Peyer's patch (tissue), 4 donors: ENCODE data around the gene NPRL2.

ENCODE experiments used
- POLR2A ChIP-seq, 2 donors: fragments of 450-650 bp; IDR thresholded peaks; one replicate each; pipeline ENCODE4 v1.5.1; 2017; ENCODE audit warnings: antibody characterized with exemption in 2 of 2, mild to moderate bottlenecking in 2 of 2, moderate library complexity in 2 of 2
- TF ChIP-seq, protein P1 (sequence below), 6 experiments: fragments of 450-650 bp in 4 of 6; fragments of 200-600 bp in 2 of 6; sonication (generic) in 1 of 6; IDR thresholded peaks; one replicate each; pipeline ENCODE4 v1.5.1; 2017 to 2019; ENCODE audit warnings: antibody characterized with exemption in 6 of 6, mild to moderate bottlenecking in 3 of 6, moderate library complexity in 1 of 6

DNA sequence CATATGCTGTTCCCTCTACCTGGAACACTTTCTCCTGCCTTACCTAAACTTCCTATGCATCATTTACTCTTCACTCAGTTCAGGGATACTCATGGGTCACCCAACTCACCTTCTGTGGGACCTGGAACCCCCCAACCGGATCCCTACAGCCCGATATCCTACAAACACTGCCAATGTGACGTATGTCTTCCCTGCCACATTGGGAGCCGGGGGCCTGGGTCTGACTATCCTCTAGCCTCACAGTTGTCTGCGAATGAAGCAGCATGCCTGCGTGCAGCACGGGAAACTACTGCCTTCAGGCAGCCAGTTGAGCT lies 405 bp downstream of the NPRL2 start:
- TF ChIP-seq, protein P1, sequence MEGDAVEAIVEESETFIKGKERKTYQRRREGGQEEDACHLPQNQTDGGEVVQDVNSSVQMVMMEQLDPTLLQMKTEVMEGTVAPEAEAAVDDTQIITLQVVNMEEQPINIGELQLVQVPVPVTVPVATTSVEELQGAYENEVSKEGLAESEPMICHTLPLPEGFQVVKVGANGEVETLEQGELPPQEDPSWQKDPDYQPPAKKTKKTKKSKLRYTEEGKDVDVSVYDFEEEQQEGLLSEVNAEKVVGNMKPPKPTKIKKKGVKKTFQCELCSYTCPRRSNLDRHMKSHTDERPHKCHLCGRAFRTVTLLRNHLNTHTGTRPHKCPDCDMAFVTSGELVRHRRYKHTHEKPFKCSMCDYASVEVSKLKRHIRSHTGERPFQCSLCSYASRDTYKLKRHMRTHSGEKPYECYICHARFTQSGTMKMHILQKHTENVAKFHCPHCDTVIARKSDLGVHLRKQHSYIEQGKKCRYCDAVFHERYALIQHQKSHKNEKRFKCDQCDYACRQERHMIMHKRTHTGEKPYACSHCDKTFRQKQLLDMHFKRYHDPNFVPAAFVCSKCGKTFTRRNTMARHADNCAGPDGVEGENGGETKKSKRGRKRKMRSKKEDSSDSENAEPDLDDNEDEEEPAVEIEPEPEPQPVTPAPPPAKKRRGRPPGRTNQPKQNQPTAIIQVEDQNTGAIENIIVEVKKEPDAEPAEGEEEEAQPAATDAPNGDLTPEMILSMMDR (IDR thresholded peaks at IDR 0.05), result no peak
- TF ChIP-seq POLR2A (IDR thresholded peaks at IDR 0.05), result no peak
